CD14-positive monocyte (primary cell): ENCODE measurements around the gene HAL. TPM values are rescaled to one million over a fixed set of nuclear protein-coding genes. Genes with fewer than 3 reads are reported as not detected.

Source experiments
- DNase-seq, 3 donors: peaks; one replicate each; pipeline ENCODE4 v3.0.0-alpha.2; 2011 to 2022
- H2AFZ ChIP-seq: 2 replicates; pipeline ENCODE4 v1.6.0; 2012; ENCODE audit warnings: mild to moderate bottlenecking, low read depth, low read length, inconsistent platforms; ENCODE audit not compliant: insufficient read depth, poor library complexity, severe bottlenecking
- H3K27ac ChIP-seq, 2 donors: 1 replicate in 1 of 2; 2 replicates in 1 of 2; pipeline ENCODE4 v1.5.1; 2012 to 2013; ENCODE audit warnings: low read length in 2 of 2, control low read depth in 1 of 2, inconsistent platforms in 1 of 2, low read depth in 1 of 2, mild to moderate bottlenecking in 1 of 2
- H3K27me3 ChIP-seq, 2 donors: one replicate each; pipeline versions ENCODE4 v1.6.0 to v1.6.1; 2011 to 2013; ENCODE audit warnings: low read length in 2 of 2; ENCODE audit not compliant: control insufficient read depth in 2 of 2, insufficient read depth in 2 of 2
- H3K36me3 ChIP-seq, 2 donors: replicated peaks in 1 of 2; 1 replicate in 1 of 2; 2 replicates in 1 of 2; pipeline versions ENCODE4 v1.5.1 to v1.6.1; 2012 to 2013; ENCODE audit warnings: low read length in 2 of 2, control low read depth in 1 of 2, inconsistent platforms in 1 of 2, mild to moderate bottlenecking in 1 of 2; ENCODE audit not compliant: insufficient read depth in 2 of 2, control insufficient read depth in 1 of 2
- H3K4me1 ChIP-seq, 2 donors: 1 replicate in 1 of 2; 2 replicates in 1 of 2; pipeline versions ENCODE4 v1.5.1 to v1.6.1; 2012 to 2013; ENCODE audit warnings: low read length in 2 of 2, control low read depth in 1 of 2, inconsistent platforms in 1 of 2, mild to moderate bottlenecking in 1 of 2, moderate library complexity in 1 of 2; ENCODE audit not compliant: insufficient read depth in 2 of 2, control insufficient read depth in 1 of 2
- H3K4me2 ChIP-seq: replicated peaks from 2 replicates; pipeline ENCODE3; 2012; ENCODE audit warnings: low read length, moderate library complexity, mild to moderate bottlenecking; ENCODE audit not compliant: poor library complexity, severe bottlenecking; ENCODE audit errors: extremely low read depth
- H3K4me3 ChIP-seq, 3 experiments: fragments of 200-600 bp in 1 of 3; sonication (generic) in 1 of 3; replicated peaks in 1 of 3; 1 replicate in 2 of 3; 2 replicates in 1 of 3; pipeline ENCODE4 v1.5.1; 2011 to 2013; ENCODE audit warnings: low read length in 3 of 3, mild to moderate bottlenecking in 3 of 3, control low read depth in 2 of 3, low read depth in 2 of 3, inconsistent platforms in 1 of 3, moderate library complexity in 1 of 3
- H3K79me2 ChIP-seq: 2 replicates; pipeline ENCODE4 v1.6.0; 2012; ENCODE audit warnings: mild to moderate bottlenecking, control low read depth, inconsistent platforms, low read length, moderate library complexity; ENCODE audit not compliant: insufficient read depth
- H3K9ac ChIP-seq: 2 replicates; pipeline ENCODE4 v1.6.0; 2017; ENCODE audit warnings: low read length, mild to moderate bottlenecking; ENCODE audit not compliant: insufficient read depth, poor library complexity, severe bottlenecking
- H3K9me3 ChIP-seq, 2 donors: replicated peaks in 1 of 2; 1 replicate in 1 of 2; 2 replicates in 1 of 2; pipeline versions ENCODE4 v1.5.1 to v1.6.1; 2012 to 2013; ENCODE audit warnings: low read length in 2 of 2, control low read depth in 1 of 2; ENCODE audit not compliant: control insufficient read depth in 1 of 2, insufficient read depth in 1 of 2
- H4K20me1 ChIP-seq: 2 replicates; pipeline ENCODE4 v1.6.0; 2012; ENCODE audit warnings: mild to moderate bottlenecking, low read length, control low read depth, moderate library complexity; ENCODE audit not compliant: insufficient read depth
- H3K27ac Mint-ChIP-seq, 7 donors: one replicate each; pipeline ENCODE4 v1.8.0; 2020; ENCODE audit warnings: mild to moderate bottlenecking in 7 of 7, mixed read lengths in 7 of 7, moderate library complexity in 6 of 7, inconsistent platforms in 2 of 7
- H3K27me3 Mint-ChIP-seq, 3 donors: one replicate each; pipeline ENCODE4 v1.8.0; 2021 to 2022; ENCODE audit warnings: low read depth in 3 of 3, mild to moderate bottlenecking in 3 of 3, mixed read lengths in 3 of 3, moderate library complexity in 3 of 3, inconsistent platforms in 1 of 3
- H3K36me3 Mint-ChIP-seq, 2 donors: one replicate each; pipeline ENCODE4 v1.8.0; 2020; ENCODE audit warnings: mixed read lengths in 2 of 2, inconsistent platforms in 1 of 2, mild to moderate bottlenecking in 1 of 2
- H3K4me1 Mint-ChIP-seq: one replicate; pipeline ENCODE4 v1.8.0; 2020; ENCODE audit warnings: mild to moderate bottlenecking, mixed read lengths
- H3K4me3 Mint-ChIP-seq, 2 donors: one replicate each; pipeline ENCODE4 v1.8.0; 2020; ENCODE audit warnings: mild to moderate bottlenecking in 2 of 2, mixed read lengths in 2 of 2, moderate library complexity in 1 of 2
- H3K9me3 Mint-ChIP-seq, 7 donors: one replicate each; pipeline ENCODE4 v1.8.0; 2020 to 2022; ENCODE audit warnings: mixed read lengths in 7 of 7, mild to moderate bottlenecking in 6 of 7, moderate library complexity in 6 of 7, inconsistent platforms in 2 of 7
- CTCF ChIP-seq: fragments of 200-600 bp; IDR thresholded peaks from one replicate; pipeline ENCODE4 v1.8.0; 2022; ENCODE audit warnings: antibody characterized with exemption, mild to moderate bottlenecking
- WGBS: methylation state at CpG from one replicate; pipeline ENCODE4 v1.1.5; 2013; ENCODE audit warnings: missing lambda C conversion rate; ENCODE audit not compliant: insufficient coverage; 5-methylcytosine and 5-hydroxymethylcytosine counted together
- intact Hi-C, 2 donors: fragments of 100-400 bp; cut with micrococcal nuclease; formaldehyde crosslinking; loops; one replicate each; pipeline versions ENCODE4 v1.15.0 to v1.15.1; 2023
- polyA plus RNA-seq, 3 donors: library from polyadenylated mRNA; depleted of rRNA in 1 of 3; unstranded in 2 of 3; stranded (reverse) in 1 of 3; fragments of 300-500 nt in 2 of 3; fragments of >200 nt in 1 of 3; fragmentation: Illumina TruSeq in 2 of 3; gene quantifications; 1 replicate in 2 of 3; 2 replicates in 1 of 3; pipeline ENCODE4 v1.2.3, GENCODE V29; 2012 to 2021

Gene HAL
- polyA plus RNA-seq, 3 donors, result 28.0 to 42.0 (median 29.2) TPM

GRCh38 chr12:95956557-95957145, 39.5 kb downstream of the HAL start:
- no peak overlapping the region for H3K27ac Mint-ChIP-seq
- intact Hi-C loops, result no loop called here
- Histone ChIP-seq H3K4me3 (no peak overlapping the region), H3K9ac (no peak overlapping the region), H4K20me1 (no peaks in the 10 kb centered on the region), H2AFZ (no peak overlapping the region), H3K36me3 (no peaks in the 10 kb centered on the region), H3K9me3 (no peaks in the 10 kb centered on the region), H3K27me3 (no peaks in the 10 kb centered on the region), H3K27ac (no peak overlapping the region), H3K4me1 (peaks cover 3 to 8% of the 10 kb centered on the region in 2 donors), H3K79me2 (no peaks in the 10 kb centered on the region), H3K4me2 (no peak overlapping the region)
- 95% methylated on average over 20 of the region's 27 CpGs for WGBS
- no peak for DNase-seq
- no peaks in the 10 kb centered on the region for H3K36me3 Mint-ChIP-seq
- no peaks in the 10 kb centered on the region for H3K9me3 Mint-ChIP-seq
- no peak overlapping the region for H3K4me3 Mint-ChIP-seq
- peaks cover 0 to 1% (median 0%) of the 10 kb centered on the region in 3 donors for H3K27me3 Mint-ChIP-seq
- peaks cover 11% of the 10 kb centered on the region for H3K4me1 Mint-ChIP-seq
- TF ChIP-seq CTCF, result no peak

GRCh38 chr12:95955549-95956159, 40.5 kb downstream of the HAL start:
- Mint-ChIP-seq H3K27me3 (peaks cover 0 to 1% (median 0%) of the 10 kb centered on the region in 3 donors), H3K27ac (no peak overlapping the region), H3K4me1 (peaks cover 18% of the 10 kb centered on the region), H3K36me3 (no peaks in the 10 kb centered on the region), H3K9me3 (no peaks in the 10 kb centered on the region), H3K4me3 (no peak overlapping the region)
- intact Hi-C loops, result no loop called here
- no peak for DNase-seq
- H3K4me1 ChIP-seq, result peaks cover 3 to 15% of the 10 kb centered on the region in 2 donors
- no peak overlapping the region for H3K4me3 ChIP-seq
- WGBS, result 100% methylated on average over 3 of the region's 7 CpGs
- H3K27ac ChIP-seq, result no peak overlapping the region
- no peaks in the 10 kb centered on the region for H3K9me3 ChIP-seq
- H3K9ac ChIP-seq, result no peak overlapping the region
- no peak overlapping the region for H2AFZ ChIP-seq
- H3K4me2 ChIP-seq, result no peak overlapping the region
- no peaks in the 10 kb centered on the region for H3K27me3 ChIP-seq
- no peaks in the 10 kb centered on the region for H3K79me2 ChIP-seq
- H3K36me3 ChIP-seq, result no peaks in the 10 kb centered on the region
- no peaks in the 10 kb centered on the region for H4K20me1 ChIP-seq
- no peak for TF ChIP-seq CTCF
